ENCODE measurements around the gene IGHMBP2. TPM values are rescaled to one million over a fixed set of nuclear protein-coding genes. Genes with fewer than 3 reads are reported as not detected.

The IGHMBP2 gene
- total RNA-seq, 2 experiments from 2014 or later = 20.9 to 25.4 TPM

DNA sequence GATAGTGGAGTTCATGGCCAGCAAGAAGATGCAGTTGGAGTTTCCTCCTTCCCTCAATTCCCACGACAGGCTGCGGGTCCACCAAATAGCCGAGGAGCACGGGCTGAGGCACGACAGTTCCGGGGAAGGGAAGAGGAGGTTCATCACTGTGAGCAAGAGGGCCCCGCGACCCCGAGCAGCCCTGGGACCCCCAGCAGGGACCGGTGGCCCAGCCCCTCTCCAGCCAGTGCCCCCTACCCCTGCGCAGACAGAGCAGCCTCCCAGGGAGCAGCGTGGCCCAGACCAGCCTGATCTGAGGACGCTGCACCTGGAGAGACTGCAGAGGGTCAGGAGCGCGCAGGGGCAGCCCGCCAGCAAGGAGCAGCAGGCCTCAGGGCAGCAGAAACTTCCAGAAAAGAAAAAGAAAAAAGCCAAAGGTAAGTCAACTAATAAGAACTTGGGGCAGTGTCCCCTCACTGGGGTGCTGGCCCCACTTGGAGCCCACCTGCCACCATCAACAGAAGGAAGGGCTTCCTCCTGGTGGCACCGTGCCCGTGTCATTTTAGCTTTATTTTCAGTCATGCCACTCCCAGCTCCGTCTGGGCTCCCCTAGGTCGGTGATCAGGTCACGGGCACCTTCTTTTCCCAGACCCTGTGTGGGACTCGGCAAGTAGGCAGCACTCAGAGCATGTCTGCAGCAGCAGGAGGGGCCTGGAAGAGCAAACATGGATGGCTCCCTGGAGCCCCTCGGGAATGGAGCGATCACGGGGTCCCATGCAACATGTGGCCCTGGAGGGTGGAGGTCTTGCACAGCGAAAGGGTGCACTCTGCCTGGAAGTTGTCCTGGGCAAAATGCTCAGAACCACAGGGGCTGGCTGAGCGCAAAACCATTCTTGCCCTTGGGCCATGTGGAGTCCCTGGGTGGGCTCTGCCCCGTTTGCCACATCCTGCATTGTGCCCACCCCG lies 33.3 kb downstream of the IGHMBP2 start:
- Mint-ChIP-seq H3K27me3 (no peaks in the 10 kb centered on the region), H3K27ac (no peak overlapping the region), H3K4me1 (no peaks in the 10 kb centered on the region), H3K4me3 (no peak overlapping the region), H3K9me3 (ENCODE audit: low read depth) (no peaks in the 10 kb centered on the region), H3K36me3 (ENCODE audit: low read depth) (peaks cover 12% of the 10 kb centered on the region)
- DNase-seq (no peak), ATAC-seq (no peak)
- CTCF ChIA-PET = interaction anchor here (0.5 kb wide), 1 partner anchor 529 kb away, joined by 4 read pairs; no protein-coding TSS in a partner anchor
- POLR2A ChIA-PET = no interaction called here
- intact Hi-C loops (cut with DNase I, micrococcal nuclease) = no loop called here

GRCh38 chr11:68938088-68938487 lies 34.4 kb downstream of the IGHMBP2 start:
- Mint-ChIP-seq H3K4me3 (no peak overlapping the region), H3K4me1 (no peaks in the 10 kb centered on the region), H3K27me3 (no peaks in the 10 kb centered on the region), H3K9me3 (ENCODE audit: low read depth) (no peaks in the 10 kb centered on the region), H3K36me3 (ENCODE audit: low read depth) (peaks cover 11% of the 10 kb centered on the region), H3K27ac (no peak overlapping the region)
- POLR2A ChIA-PET = no interaction called here
- CTCF ChIA-PET = interaction anchor here (0.6 kb wide), 2 partner anchors 13 to 729 kb away, joined by 3 to 5 read pairs; no protein-coding TSS in a partner anchor
- intact Hi-C loops (cut with DNase I, micrococcal nuclease) = no loop called here
- ATAC-seq = no peak
- no peak for DNase-seq

- no peaks in the 10 kb centered on the region for H3K4me1 Mint-ChIP-seq
- ChIA-PET POLR2A (no interaction called here), CTCF (no interaction called here)
- H3K27ac Mint-ChIP-seq = no peak overlapping the region
- DNase-seq = no peak
- H3K4me3 Mint-ChIP-seq = no peak overlapping the region
- peaks cover 11% of the 10 kb centered on the region for H3K36me3 Mint-ChIP-seq (ENCODE audit: low read depth)
- no peak for ATAC-seq
- no peaks in the 10 kb centered on the region for H3K9me3 Mint-ChIP-seq (ENCODE audit: low read depth)
- H3K27me3 Mint-ChIP-seq = no peaks in the 10 kb centered on the region
- intact Hi-C loops (cut with DNase I, micrococcal nuclease) = no loop called here
These were observed 35.3 kb downstream of the IGHMBP2 start for GRCh38 chr11:68938816-68939582.

DNA sequence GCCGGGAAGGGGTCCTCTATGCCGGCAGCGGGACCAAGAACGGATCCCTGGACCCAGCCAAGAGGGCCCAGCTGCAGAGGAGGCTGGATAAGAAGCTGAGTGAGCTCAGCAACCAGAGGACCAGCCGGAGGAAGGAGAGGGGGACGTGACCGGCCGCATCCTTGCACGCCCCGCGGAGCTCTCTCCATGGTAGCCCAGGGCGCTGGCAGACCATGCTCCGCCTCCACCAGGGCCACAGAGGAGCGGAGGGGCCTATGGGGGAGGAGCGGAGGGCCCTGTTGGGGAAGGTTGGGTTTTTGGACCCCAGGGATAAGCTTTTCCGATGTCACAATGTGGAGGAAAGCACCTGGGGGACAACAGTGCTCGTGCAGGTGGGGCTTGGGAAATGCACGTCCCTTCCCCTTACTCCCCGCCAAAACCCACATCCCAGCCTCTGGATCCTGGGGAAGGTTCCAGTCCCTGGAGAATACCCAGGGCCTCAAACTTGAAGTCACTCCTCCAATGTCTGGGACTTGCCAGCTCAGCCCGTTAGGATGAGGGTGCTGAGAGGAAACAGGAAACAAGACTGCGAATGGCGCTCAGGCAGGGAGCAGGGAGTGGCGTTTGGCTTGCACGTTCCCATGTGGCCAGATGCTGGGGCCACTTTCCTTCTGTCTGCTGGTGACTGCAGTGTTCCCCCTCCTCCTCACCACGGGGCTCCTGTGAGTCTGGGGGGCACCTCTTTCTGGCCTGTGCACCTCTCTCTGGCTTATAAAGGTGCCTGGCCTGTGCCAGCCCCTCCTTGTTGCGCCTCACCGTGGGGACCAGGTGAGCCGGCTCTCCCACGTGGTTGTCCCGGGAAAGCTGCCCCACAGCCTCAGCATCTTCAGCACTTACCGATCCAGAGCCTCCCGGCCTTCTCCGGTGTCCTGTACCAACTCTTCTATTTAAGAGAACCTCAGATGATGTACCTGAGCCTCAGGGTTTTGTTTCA lies 36.2 kb downstream of the IGHMBP2 start:
- H3K36me3 Mint-ChIP-seq (ENCODE audit: low read depth) = peaks cover 11% of the 10 kb centered on the region
- no peak for ATAC-seq
- ChIA-PET POLR2A (no interaction called here), CTCF (interaction anchor here (0.6 kb wide), 1 partner anchor 734 kb away, joined by 3 read pairs; no protein-coding TSS in a partner anchor)
- H3K27me3 Mint-ChIP-seq = no peaks in the 10 kb centered on the region
- intact Hi-C loops (cut with DNase I, micrococcal nuclease) = no loop called here
- no peak for DNase-seq
- no peaks in the 10 kb centered on the region for H3K9me3 Mint-ChIP-seq (ENCODE audit: low read depth)
- H3K4me3 Mint-ChIP-seq = no peak overlapping the region
- no peak overlapping the region for H3K27ac Mint-ChIP-seq
- H3K4me1 Mint-ChIP-seq = no peaks in the 10 kb centered on the region

DNA sequence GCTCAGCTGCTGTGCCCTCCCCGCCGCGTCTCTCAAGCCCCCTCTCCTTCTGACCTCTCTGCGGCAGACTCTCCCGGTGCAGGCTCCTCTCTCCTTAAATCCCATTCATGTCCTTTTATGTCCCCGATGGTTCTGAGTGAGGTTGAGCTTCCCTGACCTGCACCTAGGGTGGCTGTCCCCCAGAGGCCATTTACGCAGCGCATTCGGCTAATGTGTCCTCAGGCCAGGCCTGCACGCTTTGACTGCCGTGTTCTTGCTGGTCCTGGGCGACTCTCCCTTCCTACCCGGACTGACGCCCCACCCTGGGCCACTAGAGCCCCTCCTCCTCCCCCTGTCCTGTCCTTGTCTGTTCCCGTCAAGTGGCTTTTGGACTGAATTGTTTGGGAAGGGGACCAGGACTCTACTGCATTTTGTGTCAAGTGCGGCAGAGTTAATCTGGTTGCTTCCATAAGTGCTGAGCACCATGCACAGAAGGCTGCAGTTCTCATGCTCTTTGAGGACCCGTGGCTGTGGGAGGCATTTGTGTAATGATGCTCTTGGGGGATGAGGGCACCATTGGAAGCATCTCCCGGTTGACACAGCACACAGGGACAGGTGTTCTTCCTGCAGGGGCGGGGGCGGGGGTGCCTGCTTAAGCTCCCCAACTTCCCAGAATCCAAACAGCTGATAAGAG lies 37.1 kb downstream of the IGHMBP2 start:
- ATAC-seq = no peak
- H3K9me3 Mint-ChIP-seq (ENCODE audit: low read depth) = no peaks in the 10 kb centered on the region
- no peak overlapping the region for H3K27ac Mint-ChIP-seq
- POLR2A ChIA-PET = no interaction called here
- intact Hi-C loops (cut with DNase I, micrococcal nuclease) = no loop called here
- no peak overlapping the region for H3K4me3 Mint-ChIP-seq
- peaks cover 11% of the 10 kb centered on the region for H3K36me3 Mint-ChIP-seq (ENCODE audit: low read depth)
- H3K4me1 Mint-ChIP-seq = no peaks in the 10 kb centered on the region
- H3K27me3 Mint-ChIP-seq = no peaks in the 10 kb centered on the region
- DNase-seq = no peak
- CTCF ChIA-PET = interaction anchor here (0.6 kb wide), 1 partner anchor 733 kb away, joined by 3 read pairs; no protein-coding TSS in a partner anchor

GRCh38 chr11:68941324-68942094 lies 37.8 kb downstream of the IGHMBP2 start:
- Mint-ChIP-seq H3K36me3 (ENCODE audit: low read depth) (peaks cover 9% of the 10 kb centered on the region), H3K27ac (no peak overlapping the region), H3K9me3 (ENCODE audit: low read depth) (no peaks in the 10 kb centered on the region), H3K4me3 (no peak overlapping the region), H3K4me1 (no peaks in the 10 kb centered on the region), H3K27me3 (no peaks in the 10 kb centered on the region)
- intact Hi-C loops (cut with DNase I, micrococcal nuclease) = no loop called here
- ChIA-PET CTCF (no interaction called here), POLR2A (no interaction called here)
- DNase-seq (no peak), ATAC-seq (no peak)

- Mint-ChIP-seq H3K4me1 (no peaks in the 10 kb centered on the region), H3K4me3 (no peak overlapping the region), H3K9me3 (ENCODE audit: low read depth) (no peaks in the 10 kb centered on the region), H3K36me3 (ENCODE audit: low read depth) (peaks cover 8% of the 10 kb centered on the region), H3K27me3 (no peaks in the 10 kb centered on the region), H3K27ac (no peak overlapping the region)
- ChIA-PET POLR2A (no interaction called here), CTCF (no interaction called here)
- DNase-seq (no peak), ATAC-seq (no peak)
- intact Hi-C loops (cut with DNase I, micrococcal nuclease) = no loop called here
These were observed 38.5 kb downstream of the IGHMBP2 start for GRCh38 chr11:68942095-68942620.

DNA sequence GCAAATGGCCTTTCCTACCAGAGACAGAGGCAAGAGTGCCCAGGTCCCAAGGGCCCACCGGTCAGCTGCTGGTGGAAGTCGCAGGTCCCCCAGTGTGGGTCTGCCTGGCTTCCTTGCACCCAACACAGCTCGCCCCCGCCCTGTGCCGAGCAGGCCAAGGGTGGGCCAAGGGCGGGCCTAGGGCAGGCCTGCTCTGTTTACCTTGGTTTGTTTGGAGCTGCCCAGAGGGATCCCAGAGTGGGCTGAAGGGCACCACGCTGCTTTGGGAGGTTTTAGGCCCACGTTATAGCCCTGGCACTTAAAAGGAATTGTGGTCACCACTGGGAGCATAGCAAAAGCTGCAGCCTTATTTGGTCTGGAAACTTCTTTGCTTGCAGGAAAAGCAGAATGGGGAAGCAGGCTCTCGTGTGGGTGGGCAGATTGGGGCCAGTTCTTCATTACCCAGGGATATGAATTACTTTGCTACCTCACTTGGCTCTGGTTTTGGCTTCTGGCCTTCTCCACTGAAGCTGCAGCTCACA lies 39.1 kb downstream of the IGHMBP2 start:
- no peak for DNase-seq
- no peak overlapping the region for H3K4me3 Mint-ChIP-seq
- POLR2A ChIA-PET = no interaction called here

GRCh38 chr11:68946416-68947090 lies 42.9 kb downstream of the IGHMBP2 start:
- Mint-ChIP-seq H3K36me3 (ENCODE audit: low read depth) (no peaks in the 10 kb centered on the region), H3K4me1 (peaks cover 4% of the 10 kb centered on the region), H3K27me3 (no peaks in the 10 kb centered on the region), H3K4me3 (no peak overlapping the region), H3K9me3 (ENCODE audit: low read depth) (no peaks in the 10 kb centered on the region), H3K27ac (no peak overlapping the region)
- intact Hi-C loops (cut with DNase I, micrococcal nuclease) = no loop called here
- ChIA-PET CTCF (no interaction called here), POLR2A (no interaction called here)
- DNase-seq = no peak
- no peak for ATAC-seq

More for the DNA sequence above, 39.1 kb downstream of the IGHMBP2 start:
- no peak for ATAC-seq
- Mint-ChIP-seq H3K27me3 (no peaks in the 10 kb centered on the region), H3K36me3 (ENCODE audit: low read depth) (peaks cover 6% of the 10 kb centered on the region), H3K4me1 (peaks cover under 1% of the 10 kb centered on the region), H3K27ac (no peak overlapping the region), H3K9me3 (ENCODE audit: low read depth) (no peaks in the 10 kb centered on the region)
- CTCF ChIA-PET = interaction anchor here (0.6 kb wide), 1 partner anchor 1540 kb away, joined by 3 read pairs; no protein-coding TSS in a partner anchor
- intact Hi-C loops (cut with DNase I, micrococcal nuclease) = no loop called here
